IPS DF 19.7 (cell line): ENCODE data around the gene RAB20.

Source experiments
- DNase-seq: peaks from one replicate; pipeline ENCODE4 v3.0.0-alpha.2; 2013; ENCODE audit warnings: low read depth, low spot score

RAB20 gene

GRCh38 chr13:110529522-110530311 is 31.8 kb downstream of the RAB20 start:
- no peak for DNase-seq

- no peak for DNase-seq
Measured at GRCh38 chr13:110528911-110529310, 32.6 kb downstream of the RAB20 start.

GRCh38 chr13:110528371-110528770 is 33.2 kb downstream of the RAB20 start:
- no peak for DNase-seq

- no peak for DNase-seq
Measured at GRCh38 chr13:110525328-110526319, 35.9 kb downstream of the RAB20 start.

GRCh38 chr13:110524541-110525257 is 36.8 kb downstream of the RAB20 start:
- no peak for DNase-seq

- DNase-seq = no peak
Measured at GRCh38 chr13:110523838-110524540, 37.5 kb downstream of the RAB20 start.

GRCh38 chr13:110523180-110523579 is 38.3 kb downstream of the RAB20 start:
- DNase-seq = no peak

GRCh38 chr13:110522721-110523120 is 38.8 kb downstream of the RAB20 start:
- no peak for DNase-seq

- no peak for DNase-seq
Measured at GRCh38 chr13:110521946-110522345, 39.6 kb downstream of the RAB20 start.

GRCh38 chr13:110521296-110521680 is 40.2 kb downstream of the RAB20 start:
- no peak for DNase-seq

GRCh38 chr13:110520431-110521295 is 40.9 kb downstream of the RAB20 start:
- DNase-seq = no peak

- DNase-seq = no peak
Measured at GRCh38 chr13:110519506-110519905, 42.0 kb downstream of the RAB20 start.

- no peak for DNase-seq
Measured at GRCh38 chr13:110519046-110519445, 42.5 kb downstream of the RAB20 start.

- DNase-seq = no peak
Measured at GRCh38 chr13:110518571-110518970, 43.0 kb downstream of the RAB20 start.

- DNase-seq = no peak
Measured at GRCh38 chr13:110518226-110518525, 43.3 kb downstream of the RAB20 start.

- DNase-seq = no peak
Measured at GRCh38 chr13:110517505-110518225, 43.9 kb downstream of the RAB20 start.

GRCh38 chr13:110516500-110516899 is 45.0 kb downstream of the RAB20 start:
- no peak for DNase-seq

GRCh38 chr13:110512198-110512740 is 49.3 kb downstream of the RAB20 start:
- no peak for DNase-seq

GRCh38 chr13:110511509-110512181 is 49.9 kb downstream of the RAB20 start:
- DNase-seq = no peak
